Heart left ventricle (tissue), 16 donors: Measurements from ENCODE around the gene PSMB5. TPM values are rescaled to one million over a fixed set of nuclear protein-coding genes. Genes with fewer than 3 reads are reported as not detected.
A peak's percentile ranks its signal among the peaks of the same experiment; 100 is the strongest.

ENCODE experiments used
- ATAC-seq, 4 donors: fragments of 200-7000 bp; cut with Tn5 transposase; one replicate each; pipeline ENCODE4 v1.9.1; 2020 to 2022; ENCODE audit warnings: moderate library complexity in 4 of 4, mild to moderate bottlenecking in 3 of 4, moderate number of reproducible peaks in 1 of 4
- DNase-seq, 5 donors: peaks; one replicate each; pipeline ENCODE4 v3.0.0-alpha.2; 2020
- H3K27ac ChIP-seq, 12 donors: fragments of 200-600 bp; sonication (generic) in 4 of 12; one replicate each; pipeline versions ENCODE4 v1.5.0 to v1.8.0; 2016 to 2022; ENCODE audit warnings: mild to moderate bottlenecking in 2 of 12
- H3K27me3 ChIP-seq, 9 donors: fragments of 200-600 bp; sonication (generic) in 2 of 9; one replicate each; pipeline versions ENCODE4 v1.5.1 to v1.8.0; 2016 to 2022; ENCODE audit warnings: mild to moderate bottlenecking in 3 of 9
- H3K36me3 ChIP-seq, 9 donors: fragments of 200-600 bp; sonication (generic) in 2 of 9; one replicate each; pipeline versions ENCODE4 v1.5.0 to v1.8.0; 2018 to 2022; ENCODE audit warnings: mild to moderate bottlenecking in 2 of 9
- H3K4me1 ChIP-seq, 12 donors: fragments of 200-600 bp; sonication (generic) in 4 of 12; one replicate each; pipeline versions ENCODE4 v1.5.0 to v1.8.0; 2016 to 2022; ENCODE audit warnings: mild to moderate bottlenecking in 3 of 12
- H3K4me3 ChIP-seq, 12 donors: fragments of 200-600 bp; sonication (generic) in 4 of 12; one replicate each; pipeline versions ENCODE4 v1.5.0 to v1.8.0; 2017 to 2022; ENCODE audit warnings: mild to moderate bottlenecking in 9 of 12, moderate library complexity in 4 of 12
- H3K9me3 ChIP-seq, 12 donors: fragments of 200-600 bp; sonication (generic) in 4 of 12; one replicate each; pipeline versions ENCODE4 v1.5.0 to v1.8.0; 2016 to 2022; ENCODE audit warnings: mild to moderate bottlenecking in 1 of 12
- POLR2A ChIP-seq, 2 donors: fragments of 450-650 bp; IDR thresholded peaks; one replicate each; pipeline ENCODE4 v1.6.1; 2017; ENCODE audit warnings: antibody characterized with exemption in 2 of 2, mild to moderate bottlenecking in 2 of 2, moderate library complexity in 2 of 2
- WGBS, 4 donors: extraction: QIAGEN DNeasy Blood & Tissue Kit in 2 of 4; methylation state at CpG; one replicate each; pipeline versions ENCODE4 v1.1.5 to v1.1.7; 2013 to 2018; 5-methylcytosine and 5-hydroxymethylcytosine counted together
- intact Hi-C, 10 donors: fragments of 100-400 bp; cut with DNase I; formaldehyde crosslinking; loops; one replicate each; pipeline versions ENCODE4 v1.11.1 to v1.14.2; 2022
- polyA plus RNA-seq, 2 donors: library from polyadenylated mRNA; stranded (reverse); fragments of 200-250 nt; gene quantifications; one replicate each; pipeline ENCODE4 v1.2.3, GENCODE V29; 2013
- total RNA-seq, 9 donors: library from RNA; depleted of rRNA in 2 of 9; stranded (reverse); fragments of >200 nt in 2 of 9; fragmentation: NEBNext Ultra II Directional in 3 of 9; extraction: Animal tissue kit (Norgen Biotek cat#: 25700) in 3 of 9; gene quantifications; one replicate each; pipeline versions ENCODE4 v1.1.0 to v1.2.4, GENCODE V29; 2016 to 2023
- TF ChIP-seq, protein P1 (sequence below), 12 donors: fragments of 200-600 bp; sonication (generic) in 4 of 12; IDR thresholded peaks; one replicate each; pipeline versions ENCODE4 v1.5.0 to v1.8.0; 2018 to 2022; ENCODE audit warnings: antibody characterized with exemption in 12 of 12, mild to moderate bottlenecking in 5 of 12
- donor health status: ischemic (EF 13 %, LVEDD 7.1; RV severe dilation, severe dysfunction).
- donor health status: healthy with polysubstance abuse.
- donor health status: DM: no; HTN: yes; CAD: no.
- donor health status: DM: no; HTN: no; CAD: no.
- donor health status: ischemic (EF 25% LVEDD 6.9; RV normal size, moderate dysfunction).
- donor health status: ischemic (EF 25% LVEDD 5.7; RV mildly dilated, moderate dysfunction).
- donor health status: healthy.
- donor health status: DM: yes; HTN: yes; CAD: no.
- donor health status: ischemic (EF 35%, LVEDD 5.7; RV mildly dilated, moderate dysfunction).
- donor health status: nonischemic (EF 11% LVEDD 7.7; RV severe dilation, severe dysfunction).
- donor health status: DM: yes; HTN: yes; CAD: no.
- donor health status: PGD.
- donor health status: ischemic (EF 29% LVEDD 5.4; RV normal size, mild dysfunction).
- donor health status: nonischemic (EF 23%, LVEDD 6.1; RV moderate dilation, normal function).

The PSMB5 gene
- total and polyA plus RNA-seq, 11 donors: 75.7 to 233 (median 122) TPM

DNA sequence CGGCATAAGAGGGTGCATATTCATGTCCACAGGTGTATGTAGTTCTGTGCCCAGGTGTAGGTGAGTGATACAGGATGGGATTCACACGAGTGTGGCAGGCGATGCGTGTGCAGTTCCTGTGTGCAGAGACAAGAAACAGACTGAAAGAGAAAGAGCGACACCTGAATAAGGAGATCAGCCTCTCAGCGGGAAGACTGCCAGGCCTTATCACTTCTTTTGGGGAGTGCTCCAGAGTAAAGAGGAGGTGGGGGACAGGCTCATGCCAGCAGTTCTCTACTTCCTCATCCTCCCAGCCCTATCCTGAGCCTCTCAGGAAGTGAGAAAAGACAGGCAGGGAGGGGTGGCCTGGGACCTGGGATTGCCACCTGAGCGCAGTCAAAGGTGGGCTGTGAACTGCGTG, 10.1 kb upstream of the PSMB5 start:
- 79 to 89% (median 86%) methylated on average over 8 of the region's 8 CpGs for WGBS, 4 donors
- H3K36me3 ChIP-seq: no peaks in the 10 kb centered on the region
- TF ChIP-seq, protein P1, sequence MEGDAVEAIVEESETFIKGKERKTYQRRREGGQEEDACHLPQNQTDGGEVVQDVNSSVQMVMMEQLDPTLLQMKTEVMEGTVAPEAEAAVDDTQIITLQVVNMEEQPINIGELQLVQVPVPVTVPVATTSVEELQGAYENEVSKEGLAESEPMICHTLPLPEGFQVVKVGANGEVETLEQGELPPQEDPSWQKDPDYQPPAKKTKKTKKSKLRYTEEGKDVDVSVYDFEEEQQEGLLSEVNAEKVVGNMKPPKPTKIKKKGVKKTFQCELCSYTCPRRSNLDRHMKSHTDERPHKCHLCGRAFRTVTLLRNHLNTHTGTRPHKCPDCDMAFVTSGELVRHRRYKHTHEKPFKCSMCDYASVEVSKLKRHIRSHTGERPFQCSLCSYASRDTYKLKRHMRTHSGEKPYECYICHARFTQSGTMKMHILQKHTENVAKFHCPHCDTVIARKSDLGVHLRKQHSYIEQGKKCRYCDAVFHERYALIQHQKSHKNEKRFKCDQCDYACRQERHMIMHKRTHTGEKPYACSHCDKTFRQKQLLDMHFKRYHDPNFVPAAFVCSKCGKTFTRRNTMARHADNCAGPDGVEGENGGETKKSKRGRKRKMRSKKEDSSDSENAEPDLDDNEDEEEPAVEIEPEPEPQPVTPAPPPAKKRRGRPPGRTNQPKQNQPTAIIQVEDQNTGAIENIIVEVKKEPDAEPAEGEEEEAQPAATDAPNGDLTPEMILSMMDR (IDR thresholded peaks at IDR 0.05): no peak
- TF ChIP-seq POLR2A (IDR thresholded peaks at IDR 0.05): no peak
- no peaks in the 10 kb centered on the region for H3K9me3 ChIP-seq
- H3K27ac ChIP-seq: peak overlapping the region in 7 of 12 donors; percentile 22 to 78 (median 33)
- peaks cover 3 to 38% (median 14%) of the 10 kb centered on the region in 12 donors for H3K4me1 ChIP-seq
- DNase-seq (no peak), ATAC-seq (no peak)
- intact Hi-C loops: no loop called here
- H3K4me3 ChIP-seq: no peak overlapping the region
- no peaks in the 10 kb centered on the region for H3K27me3 ChIP-seq

DNA sequence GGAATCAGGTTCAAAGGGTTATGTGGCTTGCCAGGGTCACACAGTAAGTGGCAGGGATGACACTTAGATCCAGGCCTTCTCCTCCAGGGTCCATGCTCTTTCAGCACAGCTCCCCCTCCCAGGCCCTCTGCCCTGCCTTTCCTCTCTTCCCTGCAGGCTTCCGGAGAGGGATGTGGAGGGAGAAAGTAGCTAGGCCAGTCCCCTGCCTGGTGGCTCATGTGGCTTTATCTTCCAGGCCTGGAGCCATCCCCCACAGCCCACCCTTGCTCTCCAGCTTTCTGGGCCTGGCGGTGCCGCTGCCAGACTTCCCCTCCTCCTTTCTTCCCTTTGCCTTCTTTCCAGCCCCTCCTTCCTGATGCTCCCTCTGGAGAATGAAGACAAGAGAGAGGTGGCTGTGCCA, 9.1 kb upstream of the PSMB5 start:
- no peaks in the 10 kb centered on the region for H3K36me3 ChIP-seq
- no peaks in the 10 kb centered on the region for H3K9me3 ChIP-seq
- H3K4me3 ChIP-seq: no peak overlapping the region
- peaks cover 3 to 38% (median 14%) of the 10 kb centered on the region in 12 donors for H3K4me1 ChIP-seq
- no peaks in the 10 kb centered on the region for H3K27me3 ChIP-seq
- no peak overlapping the region for H3K27ac ChIP-seq
- no peak for TF ChIP-seq POLR2A (IDR thresholded peaks at IDR 0.05)
- TF ChIP-seq, protein P1 (IDR thresholded peaks at IDR 0.05): no peak
- intact Hi-C loops: no loop called here
- DNase-seq (no peak), ATAC-seq (no peak)
- 77 to 91% (median 83%) methylated on average over 3 of the region's 3 CpGs for WGBS, 4 donors

DNA sequence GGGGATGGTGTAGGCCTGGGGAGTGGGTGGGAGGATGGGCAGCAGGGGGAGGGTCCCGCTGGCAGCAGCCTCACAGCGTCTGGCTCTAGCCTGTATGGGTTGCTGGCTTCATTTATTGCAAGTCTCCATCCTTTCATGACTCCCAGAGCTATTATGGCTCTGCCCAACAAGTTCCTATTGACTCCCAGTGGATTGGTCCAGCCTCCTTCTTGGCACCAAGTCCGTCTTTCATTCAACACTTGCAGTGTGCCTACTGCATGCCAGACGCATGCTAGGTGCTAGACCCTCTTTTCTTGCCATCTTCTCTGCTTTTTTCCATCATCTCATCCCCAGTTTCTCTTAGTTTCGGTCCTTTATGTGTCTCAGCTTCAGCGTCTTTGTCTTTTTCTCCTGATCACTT, 8.4 kb upstream of the PSMB5 start:
- no peak overlapping the region for H3K27ac ChIP-seq

DNA sequence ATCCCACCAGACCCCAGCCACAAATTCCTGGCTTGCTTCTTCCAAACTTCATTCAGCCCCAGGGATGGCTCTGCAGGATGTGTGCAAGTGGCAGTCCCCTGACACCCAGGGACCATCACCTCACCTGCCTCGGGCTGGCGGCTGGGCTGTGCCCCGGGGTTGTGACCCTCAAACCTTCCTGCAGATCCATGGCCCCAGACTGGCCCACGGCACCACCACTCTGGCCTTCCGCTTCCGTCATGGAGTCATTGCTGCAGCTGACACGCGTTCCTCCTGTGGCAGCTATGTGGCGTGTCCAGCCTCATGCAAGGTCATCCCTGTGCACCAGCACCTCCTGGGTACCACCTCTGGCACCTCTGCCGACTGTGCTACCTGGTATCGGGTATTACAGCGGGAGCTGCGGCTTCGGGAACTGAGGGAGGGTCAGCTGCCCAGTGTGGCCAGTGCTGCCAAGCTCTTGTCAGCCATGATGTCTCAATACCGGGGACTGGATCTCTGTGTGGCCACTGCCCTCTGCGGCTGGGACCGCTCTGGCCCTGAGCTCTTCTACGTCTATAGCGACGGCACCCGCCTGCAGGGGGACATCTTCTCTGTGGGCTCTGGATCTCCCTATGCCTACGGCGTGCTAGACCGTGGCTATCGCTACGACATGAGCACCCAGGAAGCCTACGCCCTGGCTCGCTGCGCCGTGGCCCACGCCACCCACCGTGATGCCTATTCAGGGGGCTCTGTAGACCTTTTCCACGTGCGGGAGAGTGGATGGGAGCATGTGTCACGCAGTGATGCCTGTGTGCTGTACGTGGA, 7.7 kb upstream of the PSMB5 start, which contains the start of gene PSMB11:
TSS of gene PSMB11 (plus strand) at position 51 of the 804 bp plus-strand sequence. CDS start at position 65, 14 bp downstream.
- no peak for DNase-seq
- intact Hi-C loops: no loop called here
- no peaks in the 10 kb centered on the region for H3K9me3 ChIP-seq
- WGBS, 4 donors: 96% methylated on average over 29 to 36 of the region's 36 CpGs
- H3K27me3 ChIP-seq: no peaks in the 10 kb centered on the region
- H3K27ac ChIP-seq: no peak within 1 kb of the TSS
- ATAC-seq: no peak
- no peak within 1 kb of the TSS for H3K4me3 ChIP-seq
- no peak for TF ChIP-seq POLR2A (IDR thresholded peaks at IDR 0.05)
- no peaks in the 10 kb centered on the region for H3K36me3 ChIP-seq
- peaks cover 3 to 34% (median 14%) of the 10 kb centered on the region in 12 donors for H3K4me1 ChIP-seq

More for the DNA sequence above, 8.4 kb upstream of the PSMB5 start:
- no peaks in the 10 kb centered on the region for H3K27me3 ChIP-seq
- TF ChIP-seq, protein P1 (IDR thresholded peaks at IDR 0.05): no peak
- TF ChIP-seq POLR2A (IDR thresholded peaks at IDR 0.05): no peak
- peaks cover 3 to 38% (median 14%) of the 10 kb centered on the region in 12 donors for H3K4me1 ChIP-seq
- intact Hi-C loops: no loop called here
- H3K9me3 ChIP-seq: no peaks in the 10 kb centered on the region
- no peak for DNase-seq
- no peaks in the 10 kb centered on the region for H3K36me3 ChIP-seq
- 85 to 93% (median 89%) methylated on average over 5 to 6 of the region's 6 CpGs for WGBS, 4 donors
- ATAC-seq: no peak
- H3K4me3 ChIP-seq: no peak overlapping the region
